Muscle layer of colon (tissue), 2 donors: ENCODE data around the gene SLC25A25.

ENCODE experiments used
- H3K27ac ChIP-seq: one replicate; pipeline ENCODE4 v1.7.0; 2013; ENCODE audit warnings: low read depth, mild to moderate bottlenecking, low read length, moderate library complexity
- H3K27me3 ChIP-seq, 2 donors: one replicate each; pipeline ENCODE4 v1.7.0; 2013; ENCODE audit warnings: low read length in 2 of 2, mild to moderate bottlenecking in 2 of 2; ENCODE audit not compliant: insufficient read depth in 2 of 2, control insufficient read depth in 1 of 2
- H3K36me3 ChIP-seq: one replicate; pipeline ENCODE4 v1.7.0; 2013; ENCODE audit warnings: mild to moderate bottlenecking, low read length; ENCODE audit not compliant: insufficient read depth
- H3K4me1 ChIP-seq: one replicate; pipeline ENCODE4 v1.7.0; 2013; ENCODE audit warnings: mild to moderate bottlenecking, low read length; ENCODE audit not compliant: insufficient read depth
- H3K4me3 ChIP-seq, 2 donors: one replicate each; pipeline ENCODE4 v1.7.0; 2013; ENCODE audit warnings: low read length in 2 of 2, low read depth in 1 of 2, mild to moderate bottlenecking in 1 of 2, moderate library complexity in 1 of 2
- H3K9ac ChIP-seq: one replicate; pipeline ENCODE4 v1.7.0; 2013; ENCODE audit warnings: low read length
- H3K9me3 ChIP-seq: one replicate; pipeline ENCODE4 v1.7.0; 2013; ENCODE audit warnings: mild to moderate bottlenecking, low read length
- donor health status: abdominal sarcoma.
- donor health status: Adenocarcinoma of cecum.

SLC25A25 gene

DNA sequence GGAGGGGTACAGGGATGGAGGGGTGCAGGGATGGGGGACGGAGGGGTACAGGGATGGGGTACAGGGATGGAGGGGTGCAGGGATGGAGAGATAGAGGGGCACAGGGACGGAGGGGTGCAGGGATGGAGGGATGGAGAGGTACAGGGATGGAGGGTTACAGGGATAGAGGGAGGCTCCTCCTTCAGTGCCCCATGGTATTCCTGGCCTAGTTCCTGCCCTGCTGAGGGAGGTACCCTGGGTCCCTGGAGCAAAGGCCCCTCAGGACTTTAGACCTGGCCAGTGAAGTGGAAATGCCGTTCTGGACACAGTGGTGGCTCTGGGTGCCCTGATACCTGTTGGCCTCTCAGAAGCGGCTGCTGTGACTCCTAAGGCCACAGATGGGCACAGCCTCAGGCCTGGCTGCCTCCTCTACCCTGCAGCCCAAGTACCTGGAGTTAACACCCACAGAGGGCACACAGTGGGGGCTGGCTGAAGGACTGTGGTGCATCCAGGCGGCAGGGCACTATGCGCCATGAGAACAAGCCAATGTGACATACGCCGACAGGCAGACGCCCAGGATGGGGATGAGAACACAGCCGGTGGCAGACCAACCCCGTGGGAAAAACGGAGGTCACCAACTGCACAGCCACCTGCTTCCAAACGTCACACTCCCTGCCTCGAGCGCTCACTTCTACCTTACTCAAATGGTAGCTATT lies 51.1 kb downstream of the SLC25A25 start:
- no peak overlapping the region for H3K9ac ChIP-seq
- H3K9me3 ChIP-seq, result no peaks in the 10 kb centered on the region
- H3K27ac ChIP-seq, result no peak overlapping the region
- no peaks in the 10 kb centered on the region for H3K27me3 ChIP-seq
- no peak overlapping the region for H3K4me3 ChIP-seq
- H3K4me1 ChIP-seq, result peaks cover 7% of the 10 kb centered on the region
- peaks cover 5% of the 10 kb centered on the region for H3K36me3 ChIP-seq

- H3K4me3 ChIP-seq, result no peak overlapping the region
- H3K27ac ChIP-seq, result no peak overlapping the region
- no peaks in the 10 kb centered on the region for H3K27me3 ChIP-seq
- H3K9ac ChIP-seq, result no peak overlapping the region
- H3K4me1 ChIP-seq, result peaks cover 12% of the 10 kb centered on the region
- no peaks in the 10 kb centered on the region for H3K9me3 ChIP-seq
- peaks cover 13% of the 10 kb centered on the region for H3K36me3 ChIP-seq
Observed at GRCh38 chr9:128120061-128120740, 52.2 kb downstream of the SLC25A25 start.

DNA sequence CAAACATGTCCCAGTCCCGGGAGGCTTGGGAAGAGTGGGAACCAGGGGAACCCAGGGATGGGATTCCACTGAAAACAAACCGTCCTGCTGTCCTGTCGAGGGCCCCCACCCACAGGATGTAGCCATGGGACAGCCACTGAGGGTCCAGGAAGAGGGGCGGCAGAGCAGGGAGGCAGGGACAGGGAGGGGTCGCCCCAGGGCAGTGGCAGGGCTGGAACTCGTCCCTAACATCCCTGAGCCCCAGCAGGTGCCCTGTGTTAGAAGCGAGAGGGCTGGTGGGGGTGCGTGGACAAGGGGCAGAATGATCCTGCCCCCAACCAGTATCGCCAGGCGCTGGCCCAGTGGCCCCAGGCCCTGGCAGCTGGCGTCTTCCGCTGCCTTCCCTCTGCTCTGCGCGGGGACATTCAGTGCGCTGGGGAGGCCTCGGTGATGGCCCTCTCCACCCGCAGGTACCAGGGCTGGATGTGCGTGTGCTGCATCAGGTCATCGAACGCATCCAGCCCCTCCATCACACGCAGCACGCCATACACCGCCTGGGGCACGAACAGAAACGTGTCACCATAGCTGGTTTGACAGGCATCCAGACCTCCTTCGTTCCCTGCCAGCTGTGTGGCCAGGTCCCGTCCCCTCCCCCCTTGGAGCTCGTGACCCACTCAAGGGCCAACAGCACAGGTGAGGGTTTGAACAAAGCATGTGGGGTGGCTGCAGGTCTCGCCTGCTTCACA lies 52.9 kb downstream of the SLC25A25 start:
- Histone ChIP-seq H3K36me3 (peaks cover 13% of the 10 kb centered on the region), H3K27me3 (no peaks in the 10 kb centered on the region), H3K27ac (no peak overlapping the region), H3K9ac (no peak overlapping the region), H3K4me3 (no peak overlapping the region), H3K9me3 (no peaks in the 10 kb centered on the region), H3K4me1 (peaks cover 19% of the 10 kb centered on the region)

- Histone ChIP-seq H3K27ac (no peak overlapping the region), H3K36me3 (peaks cover 13% of the 10 kb centered on the region), H3K4me3 (no peak overlapping the region), H3K4me1 (peaks cover 24% of the 10 kb centered on the region), H3K27me3 (no peaks in the 10 kb centered on the region), H3K9me3 (no peaks in the 10 kb centered on the region), H3K9ac (no peak overlapping the region)
Observed at GRCh38 chr9:128121466-128121810, 53.4 kb downstream of the SLC25A25 start.

- Histone ChIP-seq H3K27ac (no peak overlapping the region), H3K9me3 (no peaks in the 10 kb centered on the region), H3K9ac (no peak overlapping the region), H3K36me3 (peaks cover 13% of the 10 kb centered on the region), H3K4me1 (peaks cover 26% of the 10 kb centered on the region), H3K4me3 (no peak overlapping the region), H3K27me3 (no peaks in the 10 kb centered on the region)
Observed at GRCh38 chr9:128121924-128122808, 54.1 kb downstream of the SLC25A25 start.

GRCh38 chr9:128122809-128123175 lies 54.8 kb downstream of the SLC25A25 start:
- Histone ChIP-seq H3K27ac (no peak overlapping the region), H3K9me3 (no peaks in the 10 kb centered on the region), H3K27me3 (no peaks in the 10 kb centered on the region), H3K4me1 (peaks cover 24% of the 10 kb centered on the region), H3K36me3 (peaks cover 13% of the 10 kb centered on the region), H3K9ac (no peak overlapping the region), H3K4me3 (no peak overlapping the region)

GRCh38 chr9:128123451-128124080 lies 55.5 kb downstream of the SLC25A25 start:
- Histone ChIP-seq H3K36me3 (peaks cover 13% of the 10 kb centered on the region), H3K27ac (no peak overlapping the region), H3K4me1 (peaks cover 19% of the 10 kb centered on the region)

DNA sequence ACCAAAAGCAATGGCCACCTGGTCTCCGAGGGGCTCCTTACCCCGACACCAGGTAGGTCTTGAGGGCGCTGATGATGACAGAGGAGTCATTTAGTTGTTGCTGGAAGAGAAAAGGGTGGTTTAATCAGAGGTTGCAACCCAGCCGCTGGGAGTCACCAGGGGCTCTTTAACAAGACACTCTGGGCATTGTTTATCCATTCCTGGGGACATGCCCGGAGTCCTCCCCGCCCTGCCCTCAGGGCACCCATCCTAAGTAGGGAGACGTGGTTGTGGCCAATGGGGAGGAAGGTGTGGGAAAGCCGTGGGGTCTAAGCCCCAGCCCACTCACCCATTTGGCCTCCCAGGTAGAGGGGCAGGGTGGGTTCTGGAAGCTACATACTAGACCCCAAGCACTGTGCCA lies 56.4 kb downstream of the SLC25A25 start:
- no peak overlapping the region for H3K4me3 ChIP-seq
- H3K27ac ChIP-seq, result no peak overlapping the region
- peaks cover 28% of the 10 kb centered on the region for H3K4me1 ChIP-seq
- no peaks in the 10 kb centered on the region for H3K9me3 ChIP-seq
- no peaks in the 10 kb centered on the region for H3K27me3 ChIP-seq
- H3K9ac ChIP-seq, result no peak overlapping the region
- peaks cover 13% of the 10 kb centered on the region for H3K36me3 ChIP-seq

More at GRCh38 chr9:128123451-128124080, 55.5 kb downstream of the SLC25A25 start:
- no peak overlapping the region for H3K4me3 ChIP-seq
- no peaks in the 10 kb centered on the region for H3K9me3 ChIP-seq
- no peaks in the 10 kb centered on the region for H3K27me3 ChIP-seq
- H3K9ac ChIP-seq, result no peak overlapping the region

DNA sequence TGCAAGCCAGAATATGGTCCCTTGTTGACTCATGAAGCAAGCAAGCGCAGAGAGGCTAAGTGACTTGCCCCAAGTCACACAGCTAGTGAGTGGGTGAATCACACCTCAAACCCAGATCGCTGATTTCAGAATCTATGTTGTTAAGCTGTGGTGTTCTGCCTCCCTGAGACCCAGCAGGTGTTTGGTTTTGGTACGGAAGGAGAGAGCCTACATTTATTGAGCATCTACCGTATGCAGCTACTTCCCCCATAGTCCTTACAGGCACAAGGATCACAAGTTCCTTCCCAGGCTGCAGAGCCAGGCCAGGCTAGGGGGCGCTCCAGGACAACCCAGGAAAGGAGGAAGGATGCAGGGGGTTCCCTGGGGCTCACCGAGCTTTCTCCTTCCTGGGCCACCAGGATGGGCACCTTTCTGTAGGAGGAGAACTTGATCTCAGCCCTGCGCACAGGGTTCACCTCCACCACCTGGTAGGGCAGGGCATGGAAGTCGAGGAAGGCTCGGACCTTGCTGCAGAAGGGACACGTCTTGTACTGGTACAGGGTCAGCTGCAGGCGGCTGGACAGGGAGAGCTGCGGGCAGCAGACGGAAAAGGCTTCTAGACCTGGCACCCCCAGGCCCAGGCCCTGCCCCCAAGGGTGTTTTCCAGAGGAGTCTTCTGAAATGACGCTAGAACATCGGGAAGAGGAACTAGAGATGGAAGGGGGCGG lies 57.0 kb downstream of the SLC25A25 start:
- Histone ChIP-seq H3K4me1 (peaks cover 28% of the 10 kb centered on the region), H3K27ac (no peak overlapping the region), H3K9me3 (no peaks in the 10 kb centered on the region), H3K9ac (no peak overlapping the region), H3K4me3 (no peak overlapping the region), H3K36me3 (peaks cover 13% of the 10 kb centered on the region), H3K27me3 (no peaks in the 10 kb centered on the region)

DNA sequence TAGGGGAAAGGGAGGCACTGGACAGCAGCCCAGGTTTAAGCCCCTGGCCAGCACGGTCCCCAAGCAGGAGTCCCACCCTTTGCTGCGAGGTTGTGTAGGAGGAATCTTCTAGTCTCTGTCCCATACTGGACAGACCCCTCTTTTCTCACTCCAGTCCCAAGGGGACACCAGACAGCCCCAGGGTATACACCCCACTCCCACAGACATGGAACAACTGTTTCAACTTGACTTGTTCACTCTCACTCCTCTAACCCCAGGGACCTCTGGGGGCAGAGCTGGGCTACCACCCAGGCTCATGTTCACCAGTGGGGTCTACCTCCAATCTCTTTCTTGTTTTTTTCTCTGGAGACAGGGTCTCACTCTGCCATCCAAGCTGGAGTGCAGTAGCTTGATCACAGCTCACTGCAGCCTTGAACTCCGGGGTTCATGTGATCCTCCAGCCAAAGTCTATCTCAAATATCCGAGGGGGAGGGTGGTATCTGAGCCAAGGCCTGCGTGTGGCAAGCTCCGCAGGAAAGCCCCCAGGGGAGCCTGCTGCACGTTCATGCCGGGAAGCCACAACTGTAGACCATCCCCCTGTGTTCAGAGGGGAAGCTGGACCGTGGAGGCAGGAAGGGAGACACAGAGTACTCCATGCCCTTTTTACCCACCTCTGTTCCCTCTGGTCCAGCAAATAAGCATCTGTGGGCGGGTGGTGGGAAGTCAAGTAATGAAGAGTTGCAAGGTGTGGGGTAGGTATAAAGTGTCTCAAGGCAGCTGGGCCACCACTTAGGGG lies 57.7 kb downstream of the SLC25A25 start:
- Histone ChIP-seq H3K9me3 (no peaks in the 10 kb centered on the region), H3K36me3 (peaks cover 13% of the 10 kb centered on the region), H3K9ac (no peak overlapping the region), H3K27ac (no peak overlapping the region), H3K27me3 (no peaks in the 10 kb centered on the region), H3K4me3 (peak overlapping the region in 1 of 2 donors; percentile 9), H3K4me1 (peaks cover 28% of the 10 kb centered on the region)
